Fibroblast of lung (primary cell): ENCODE data around the gene POLQ.

ENCODE experiments used
- EZH2 ChIP-seq: IDR thresholded peaks from 2 replicates; pipeline ENCODE4 v1.5.1; 2012; ENCODE audit warnings: low read length, control low read depth, mild to moderate bottlenecking; ENCODE audit errors: missing control alignments
- TF ChIP-seq, protein P1 (sequence below), 2 donors: IDR thresholded peaks in 1 of 2; conservative IDR thresholded peaks in 1 of 2; 1 replicate in 1 of 2; 2 replicates in 1 of 2; pipeline ENCODE4 v1.5.1; 2011 to 2012; ENCODE audit warnings: low read length in 2 of 2, control low read depth in 1 of 2, inconsistent platforms in 1 of 2, low read depth in 1 of 2, mild to moderate bottlenecking in 1 of 2

DNA sequence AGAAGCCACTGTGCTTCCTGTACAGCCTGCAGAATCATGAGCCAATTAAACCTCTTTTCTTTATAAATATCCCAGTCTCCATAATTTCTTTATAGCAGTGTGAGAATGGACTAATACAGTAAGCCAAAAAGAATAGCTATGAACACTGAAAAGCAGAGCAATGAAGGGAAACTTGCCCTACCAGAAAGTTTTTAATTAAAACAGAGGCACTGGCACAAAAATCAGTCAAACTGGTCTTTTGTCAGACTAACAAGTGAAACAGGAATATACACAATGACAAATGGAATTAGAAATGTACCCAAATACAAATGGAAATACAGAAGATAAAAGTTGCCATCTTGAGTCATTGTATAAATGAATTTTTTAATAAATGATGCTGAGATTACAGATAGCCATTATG, 40.5 kb downstream of the POLQ start:
- TF ChIP-seq, protein P1, sequence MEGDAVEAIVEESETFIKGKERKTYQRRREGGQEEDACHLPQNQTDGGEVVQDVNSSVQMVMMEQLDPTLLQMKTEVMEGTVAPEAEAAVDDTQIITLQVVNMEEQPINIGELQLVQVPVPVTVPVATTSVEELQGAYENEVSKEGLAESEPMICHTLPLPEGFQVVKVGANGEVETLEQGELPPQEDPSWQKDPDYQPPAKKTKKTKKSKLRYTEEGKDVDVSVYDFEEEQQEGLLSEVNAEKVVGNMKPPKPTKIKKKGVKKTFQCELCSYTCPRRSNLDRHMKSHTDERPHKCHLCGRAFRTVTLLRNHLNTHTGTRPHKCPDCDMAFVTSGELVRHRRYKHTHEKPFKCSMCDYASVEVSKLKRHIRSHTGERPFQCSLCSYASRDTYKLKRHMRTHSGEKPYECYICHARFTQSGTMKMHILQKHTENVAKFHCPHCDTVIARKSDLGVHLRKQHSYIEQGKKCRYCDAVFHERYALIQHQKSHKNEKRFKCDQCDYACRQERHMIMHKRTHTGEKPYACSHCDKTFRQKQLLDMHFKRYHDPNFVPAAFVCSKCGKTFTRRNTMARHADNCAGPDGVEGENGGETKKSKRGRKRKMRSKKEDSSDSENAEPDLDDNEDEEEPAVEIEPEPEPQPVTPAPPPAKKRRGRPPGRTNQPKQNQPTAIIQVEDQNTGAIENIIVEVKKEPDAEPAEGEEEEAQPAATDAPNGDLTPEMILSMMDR (conservative IDR thresholded peaks at IDR 0.05 in 1 of 2, IDR thresholded peaks at IDR 0.05 in 1 of 2; ENCODE audit: low read depth in 1 of 2, low read length in 2 of 2): no peak
- no peak for TF ChIP-seq EZH2
